HCT116 (cell line): ENCODE data around the gene SPX. TPM values are rescaled to one million over a fixed set of nuclear protein-coding genes. Genes with fewer than 3 reads are reported as not detected.

Experiments
- ATAC-seq: fragments of 200-7000 bp; cut with Tn5 transposase; 2 replicates; pipeline ENCODE4 v1.9.1; 2020; ENCODE audit warnings: mild to moderate bottlenecking, moderate library complexity
- BruUV-seq: library from RNA; stranded (reverse); fragments of 400-500 nt; replicated peaks from 2 replicates; lab custom pipeline; 2021; lab: Mats Ljungman, UMichigan
- CTCF ChIA-PET: fragments of 300-600 bp; sonication (Branson Sonifier 250); formaldehyde crosslinking; loops from one replicate; lab custom pipeline; 2021; ENCODE audit warnings: antibody characterized with exemption; lab: Charles Lee
- POLR2A ChIA-PET: fragments of 300-600, 350-600 bp; sonication (Branson Sonifier 250); formaldehyde crosslinking; loops from one replicate; lab custom pipeline; 2021; ENCODE audit warnings: antibody characterized with exemption; lab: Charles Lee
- RAD21 ChIA-PET, 2 experiments: fragments of 300-600 bp; sonication (Branson Sonifier 250); formaldehyde crosslinking; loops; one replicate each; lab custom pipeline; 2023; ENCODE audit warnings: low total read pairs in 2 of 2; ENCODE audit not compliant: uncharacterized antibody in 2 of 2, unreplicated experiment in 2 of 2, low non-redundant PET in 1 of 2; lab: Charles Lee
- DNase-seq: peaks from one replicate; pipeline ENCODE4 v3.0.0-alpha.2; 2010; ENCODE audit warnings: low read depth, low spot score
- H2AFZ ChIP-seq: fragments of 200-600 bp; shearing (Covaris generic), sonication (generic); 2 replicates; pipeline ENCODE4 v1.6.1; 2017; ENCODE audit warnings: low read depth, mixed run types, mixed read lengths, antibody characterized with exemption, low read length; ENCODE audit not compliant: poor library complexity, severe bottlenecking
- H3K27ac ChIP-seq: 2 replicates; pipeline ENCODE4 v1.5.1; 2012; ENCODE audit warnings: low read depth, low read length
- H3K27me3 ChIP-seq: fragments of 200-600 bp; sonication (generic); 2 replicates; pipeline ENCODE4 v1.6.1; 2016; ENCODE audit warnings: mixed run types, low read length, mixed read lengths; ENCODE audit not compliant: insufficient read depth
- H3K36me3 ChIP-seq, 2 experiments: fragments of 200-500 bp in 1 of 2; fragments of 200-600 bp in 1 of 2; sonication (Bioruptor generic) in 1 of 2; sonication (generic) in 1 of 2; 2 replicates each; pipeline versions ENCODE4 v1.5.1 to v1.6.1; 2014 to 2016; ENCODE audit warnings: low read length in 2 of 2, inconsistent platforms in 1 of 2, mixed read lengths in 1 of 2, mixed run types in 1 of 2; ENCODE audit not compliant: insufficient read depth in 2 of 2, control insufficient read depth in 1 of 2
- H3K4me1 ChIP-seq, 2 experiments: fragments of 200-600 bp in 1 of 2; sonication (generic) in 1 of 2; 2 replicates each; pipeline versions ENCODE4 v1.5.1 to v1.6.1; 2012 to 2017; ENCODE audit warnings: low read length in 2 of 2, inconsistent platforms in 1 of 2, mild to moderate bottlenecking in 1 of 2, mixed read lengths in 1 of 2, mixed run types in 1 of 2, moderate library complexity in 1 of 2; ENCODE audit not compliant: insufficient read depth in 2 of 2, control insufficient read depth in 1 of 2
- H3K4me2 ChIP-seq: fragments of 200-600 bp; sonication (generic); 2 replicates; pipeline ENCODE4 v1.6.1; 2017; ENCODE audit warnings: mixed run types, low read length, mixed read lengths
- H3K4me3 ChIP-seq, 2 experiments: fragments of 200-600 bp in 1 of 2; sonication (generic) in 1 of 2; replicated peaks in 1 of 2; 2 replicates each; pipeline ENCODE4 v1.5.1; 2011 to 2016; ENCODE audit warnings: low read length in 2 of 2, control low read depth in 1 of 2, low read depth in 1 of 2, mild to moderate bottlenecking in 1 of 2, mixed read lengths in 1 of 2, mixed run types in 1 of 2
- H3K79me2 ChIP-seq: fragments of 200-600 bp; sonication (generic); 2 replicates; pipeline ENCODE4 v1.6.1; 2017; ENCODE audit warnings: mild to moderate bottlenecking, mixed run types, low read length, moderate library complexity, mixed read lengths; ENCODE audit not compliant: insufficient read depth
- H3K9ac ChIP-seq: fragments of 200-600 bp; sonication (generic); 2 replicates; pipeline ENCODE4 v1.6.1; 2016; ENCODE audit warnings: low read length, mixed read lengths
- H3K9me2 ChIP-seq: fragments of 200-600 bp; sonication (generic), shearing (Covaris generic); 2 replicates; pipeline ENCODE4 v1.6.1; 2017; ENCODE audit warnings: mixed run types, mild to moderate bottlenecking, moderate library complexity; ENCODE audit not compliant: insufficient read depth
- H3K9me3 ChIP-seq, 2 experiments: fragments of 200-500 bp in 1 of 2; fragments of 200-600 bp in 1 of 2; sonication (Bioruptor generic) in 1 of 2; sonication (generic) in 1 of 2; 2 replicates each; pipeline ENCODE4 v1.6.1; 2014 to 2017; ENCODE audit warnings: low read length in 2 of 2, mixed read lengths in 2 of 2, inconsistent platforms in 1 of 2, low read depth in 1 of 2, mild to moderate bottlenecking in 1 of 2, mixed run types in 1 of 2, moderate library complexity in 1 of 2; ENCODE audit not compliant: control insufficient read depth in 1 of 2, insufficient read depth in 1 of 2
- H4K20me1 ChIP-seq: fragments of 200-600 bp; sonication (generic), shearing (Covaris generic); 2 replicates; pipeline ENCODE4 v1.6.1; 2017; ENCODE audit warnings: mixed run types, mild to moderate bottlenecking, moderate library complexity; ENCODE audit not compliant: insufficient read depth
- CEBPB ChIP-seq: IDR thresholded peaks from 2 replicates; pipeline ENCODE4 v1.6.1; 2012; ENCODE audit warnings: low read depth
- ELF1 ChIP-seq: IDR thresholded peaks from 2 replicates; pipeline ENCODE4 v1.6.1; 2012; ENCODE audit warnings: low read depth, borderline replicate concordance
- FOSL1 ChIP-seq: IDR thresholded peaks from 2 replicates; pipeline ENCODE4 v1.6.1; 2012; ENCODE audit warnings: low read depth
- POLR2A ChIP-seq: IDR thresholded peaks from 2 replicates; pipeline ENCODE4 v1.7.0; 2011; ENCODE audit warnings: borderline replicate concordance; ENCODE audit not compliant: insufficient read depth, insufficient read length; ENCODE audit errors: extremely low read depth
- SIN3A ChIP-seq: IDR thresholded peaks from 2 replicates; pipeline ENCODE4 v1.6.1; 2012; ENCODE audit warnings: low read depth
- TCF7L2 ChIP-seq: IDR thresholded peaks from 2 replicates; pipeline ENCODE4 v1.7.0; 2011; ENCODE audit warnings: borderline replicate concordance, inconsistent platforms; ENCODE audit not compliant: insufficient read depth, insufficient read length; ENCODE audit errors: extremely low read depth
- intact Hi-C: fragments of 100-400 bp; cut with micrococcal nuclease; formaldehyde crosslinking; loops from 2 replicates; pipeline ENCODE4 v1.10.0; 2022
- total RNA-seq: library from RNA; stranded (reverse); gene quantifications from one replicate; pipeline ENCODE4 v1.2.1, GENCODE V29; 2021; ENCODE audit not compliant: unreplicated experiment
- TF ChIP-seq, protein P1 (sequence below): IDR thresholded peaks from 2 replicates; pipeline ENCODE4 v1.6.1; 2012

Gene SPX
- total RNA-seq, 1 experiment from 2014 or later = 0.76 TPM

DNA sequence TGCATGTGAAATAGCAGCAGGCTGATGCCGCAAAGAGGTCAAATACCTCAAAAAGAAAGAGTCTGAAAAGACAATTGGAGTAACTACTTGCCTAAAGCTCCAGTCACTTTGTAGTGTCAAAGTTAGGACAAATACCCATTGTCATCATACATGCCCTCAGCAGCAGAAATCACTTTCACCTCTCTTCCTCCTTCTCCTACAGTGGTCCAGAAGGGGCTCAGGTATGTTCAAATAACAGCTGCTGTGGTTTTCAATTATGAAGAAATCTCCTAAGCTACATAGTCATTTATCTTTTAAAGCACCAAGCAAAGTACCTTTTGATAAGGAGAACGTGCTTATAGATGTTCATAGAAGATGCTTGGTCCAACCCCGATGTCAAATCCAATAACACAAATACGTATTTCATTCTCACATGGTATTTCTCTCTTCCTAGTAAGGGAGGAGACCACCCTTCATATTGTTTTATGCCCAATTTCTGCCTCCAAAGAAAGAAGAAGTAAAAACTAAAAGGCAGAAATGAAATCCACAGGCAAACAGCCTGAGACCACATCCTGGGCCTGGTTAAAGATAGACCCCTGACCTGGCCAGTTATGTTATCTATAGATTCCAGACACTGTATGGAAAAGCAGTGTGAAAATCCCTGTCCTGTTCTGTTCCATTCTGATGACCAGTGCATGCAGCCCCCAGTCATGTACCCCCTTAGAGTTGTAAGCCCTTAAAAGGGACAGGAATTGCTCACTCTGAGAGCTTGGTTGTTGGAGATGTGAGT lies 54.8 kb downstream of the SPX start:
- intact Hi-C loops = no loop called here

More for the DNA sequence above, 54.8 kb downstream of the SPX start:
- BruUV-seq = no TSS peak
- DNase-seq = no peak
- no peaks in the 10 kb centered on the region for H3K27me3 ChIP-seq
- no peak for ATAC-seq
- no peak overlapping the region for H3K4me3 ChIP-seq
- no peaks in the 10 kb centered on the region for H3K79me2 ChIP-seq
- H3K4me1 ChIP-seq = no peaks in the 10 kb centered on the region
- H3K9me2 ChIP-seq = no peaks in the 10 kb centered on the region
- TF ChIP-seq, protein P1, sequence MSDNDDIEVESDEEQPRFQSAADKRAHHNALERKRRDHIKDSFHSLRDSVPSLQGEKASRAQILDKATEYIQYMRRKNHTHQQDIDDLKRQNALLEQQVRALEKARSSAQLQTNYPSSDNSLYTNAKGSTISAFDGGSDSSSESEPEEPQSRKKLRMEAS = no peak
- no peak for TF ChIP-seq ELF1
- no peak for TF ChIP-seq SIN3A
- TF ChIP-seq TCF7L2 = no peak
- no peak for TF ChIP-seq CEBPB
- no peak for TF ChIP-seq POLR2A
- TF ChIP-seq FOSL1 = no peak
- no peaks in the 10 kb centered on the region for H4K20me1 ChIP-seq
- ChIA-PET RAD21 (no interaction called here), POLR2A (no interaction called here), CTCF (no interaction called here)
- H3K9ac ChIP-seq = no peak overlapping the region
- H2AFZ ChIP-seq = no peak overlapping the region
- no peak overlapping the region for H3K4me2 ChIP-seq
- no peaks in the 10 kb centered on the region for H3K9me3 ChIP-seq
- H3K36me3 ChIP-seq = no peaks in the 10 kb centered on the region
- H3K27ac ChIP-seq = no peak overlapping the region

Other genes starting within 250 kb of the SPX start
- 0.49 TPM for gene SLCO1A2, start 191.4 kb upstream of the SPX start, total RNA-seq
- gene IAPP, start 153.4 kb upstream of the SPX start, total RNA-seq = not detected
- gene PYROXD1, start 88.6 kb upstream of the SPX start, total RNA-seq = 17.3 TPM
- gene RECQL, start 24.7 kb upstream of the SPX start, total RNA-seq = 21.3 TPM
- gene GOLT1B, start 24.5 kb upstream of the SPX start, total RNA-seq = 43.5 TPM
- gene GYS2, start 78.6 kb downstream of the SPX start, total RNA-seq = not detected
- gene LDHB, start 131.5 kb downstream of the SPX start, total RNA-seq = 1,454 TPM
- 0.17 TPM for gene KCNJ8, start 248.4 kb downstream of the SPX start, total RNA-seq